ENCODE results near the gene TOP2B. TPM values are rescaled to one million over a fixed set of nuclear protein-coding genes. Genes with fewer than 3 reads are reported as not detected.

The TOP2B gene
- total and polyA plus RNA-seq, 2 experiments from 2014 or later = 92.0 to 179 TPM

- TF ChIP-seq NANOG (IDR thresholded peaks at IDR 0.05; ENCODE audit: borderline replicate concordance) (no peak), POLR2AphosphoS5 (IDR thresholded peaks at IDR 0.05; ENCODE audit: low read depth) (no peak), EZH2 (IDR thresholded peaks at IDR 0.05; ENCODE audit: low read depth, unreplicated experiment) (no peak), CTCF (conservative IDR thresholded peaks at IDR 0.05; ENCODE audit: low read depth in 2 of 2) (no peak)
Measured at GRCh38 chr3:25683882-25684281, 19.2 kb upstream of the TOP2B start (continued).

- H2AFZ ChIP-seq = no peak overlapping the region
- H4K20me1 ChIP-seq (replicated peaks; ENCODE audit: insufficient read depth) = no peaks in the 10 kb centered on the region
- Mint-ChIP-seq H3K27ac (no peak overlapping the region), H3K36me3 (ENCODE audit: low read depth) (no peaks in the 10 kb centered on the region), H3K27me3 (ENCODE audit: insufficient read depth, low read depth, poor library complexity) (no peaks in the 10 kb centered on the region), H3K4me3 (no peak overlapping the region), H3K9me3 (no peaks in the 10 kb centered on the region), H3K4me1 (no peaks in the 10 kb centered on the region)
- H3K4me3 ChIP-seq = no peak overlapping the region
- no peaks in the 10 kb centered on the region for H3F3A ChIP-seq (replicated peaks; ENCODE audit: low read depth)
- no peak overlapping the region for H3K4me2 ChIP-seq
- no peaks in the 10 kb centered on the region for H3K9me2 ChIP-seq (ENCODE audit: insufficient read depth)
- no peaks in the 10 kb centered on the region for H3K79me2 ChIP-seq (replicated peaks; ENCODE audit: insufficient read depth)
- H3K27me3 ChIP-seq (ENCODE audit: insufficient read depth) = no peaks in the 10 kb centered on the region
- no peaks in the 10 kb centered on the region for H3K36me3 ChIP-seq (ENCODE audit: insufficient read depth)
- DNase-seq (ENCODE audit: low spot score) = no peak
- ATAC-seq = no peak
- no peaks in the 10 kb centered on the region for H3K4me1 ChIP-seq (ENCODE audit: insufficient read depth)
- H3K27ac ChIP-seq (ENCODE audit: low read depth) = no peak overlapping the region
- TF ChIP-seq ETS1 (IDR thresholded peaks at IDR 0.05) = no peak
- TF ChIP-seq STAT1 (IDR thresholded peaks at IDR 0.05; ENCODE audit: unreplicated experiment) = no peak
- no peak for TF ChIP-seq REST (IDR thresholded peaks at IDR 0.05; ENCODE audit: unreplicated experiment)
- no peak for TF ChIP-seq ZNF462 (CRISPR knock-in tag; IDR thresholded peaks at IDR 0.05)
- no peak for TF ChIP-seq EZH2 (IDR thresholded peaks at IDR 0.05; ENCODE audit: low read depth, unreplicated experiment)
- TF ChIP-seq CREB1 (CRISPR knock-in tag; IDR thresholded peaks at IDR 0.05; ENCODE audit: low read depth) = no peak
- no peak for TF ChIP-seq POLR2AphosphoS5 (IDR thresholded peaks at IDR 0.05; ENCODE audit: low read depth)
- TF ChIP-seq ZNF114 (CRISPR knock-in tag; IDR thresholded peaks at IDR 0.05) = no peak
- no peak for TF ChIP-seq JUNB (IDR thresholded peaks at IDR 0.05; ENCODE audit: unreplicated experiment)
- no peak for TF ChIP-seq EZH2phosphoT487 (IDR thresholded peaks at IDR 0.05; ENCODE audit: unreplicated experiment)
- no peak for TF ChIP-seq ZNF331 (CRISPR knock-in tag; IDR thresholded peaks at IDR 0.05; ENCODE audit: low read depth)
Measured at GRCh38 chr3:25683410-25683809, 18.7 kb upstream of the TOP2B start.

All from GM23338 (cell line).